Right atrium auricular region (tissue), 2 donors: ENCODE results near the gene SPTLC3. TPM values are rescaled to one million over a fixed set of nuclear protein-coding genes. Genes with fewer than 3 reads are reported as not detected.

Experiments
- DNase-seq: peaks from one replicate; pipeline ENCODE4 v3.0.0-alpha.2; 2019; ENCODE audit warnings: low spot score
- H3K27ac ChIP-seq, 2 donors: fragments of 200-600 bp; sonication (generic); 1 replicate in 1 of 2; 2 replicates in 1 of 2; pipeline ENCODE4 v1.5.1; 2016 to 2019
- H3K27me3 ChIP-seq, 2 donors: fragments of 200-600 bp; sonication (generic); one replicate each; pipeline versions ENCODE4 v1.5.1 to v1.6.0; 2017 to 2019
- H3K36me3 ChIP-seq: fragments of 200-600 bp; sonication (generic); one replicate; pipeline ENCODE4 v1.5.1; 2016
- H3K4me1 ChIP-seq, 2 donors: fragments of 200-600 bp; sonication (generic); one replicate each; pipeline versions ENCODE4 v1.5.1 to v1.6.0; 2017 to 2019
- H3K4me3 ChIP-seq, 2 donors: fragments of 200-600 bp; sonication (generic); 1 replicate in 1 of 2; 2 replicates in 1 of 2; pipeline ENCODE4 v1.5.1; 2017 to 2019; ENCODE audit warnings: mild to moderate bottlenecking in 1 of 2, moderate library complexity in 1 of 2
- H3K9me3 ChIP-seq, 2 donors: fragments of 200-600 bp; sonication (generic); one replicate each; pipeline ENCODE4 v1.5.1; 2019
- CTCF ChIP-seq, 2 donors: fragments of 200-600 bp; sonication (generic); IDR thresholded peaks; one replicate each; pipeline ENCODE4 v1.5.1; 2019; ENCODE audit warnings: antibody characterized with exemption in 2 of 2
- total RNA-seq, 2 donors: library from RNA; depleted of rRNA; stranded (reverse); fragments of >200 nt; gene quantifications; one replicate each; pipeline ENCODE4 v1.1.0, GENCODE V29; 2016

Gene SPTLC3
- total RNA-seq, 2 donors from 2014 or later: 2.8 to 4.2 TPM

GRCh38 chr20:13216533-13216932 lies 207.8 kb downstream of the SPTLC3 start:
- no peaks in the 10 kb centered on the region for H3K36me3 ChIP-seq
- no peak for DNase-seq
- H3K27me3 ChIP-seq: peaks cover 0 to 14% of the 10 kb centered on the region in 2 donors
- H3K4me3 ChIP-seq: no peak overlapping the region
- H3K27ac ChIP-seq: no peak overlapping the region
- peaks cover 0 to 5% of the 10 kb centered on the region in 2 donors for H3K9me3 ChIP-seq
- TF ChIP-seq CTCF (IDR thresholded peaks at IDR 0.05): no peak
- H3K4me1 ChIP-seq: peaks cover 0 to 15% of the 10 kb centered on the region in 2 donors

Other genes starting within 250 kb of the SPTLC3 start
- 1 to 10 TPM in 1 of 2 donors, under 1 TPM in 1; 0.59 to 1.3 TPM for gene ISM1, start 212.3 kb downstream of the SPTLC3 start, total RNA-seq